Panc1 (cell line): ENCODE measurements around the gene PLEKHA7.

Experiments
- CTCF ChIP-seq: fragments of 450-650 bp; IDR thresholded peaks from 2 replicates; pipeline ENCODE4 v1.5.1; 2017; ENCODE audit warnings: mild to moderate bottlenecking
- POLR2AphosphoS5 ChIP-seq: IDR thresholded peaks from 2 replicates; pipeline ENCODE4 v1.6.1; 2012; ENCODE audit warnings: mild to moderate bottlenecking, low read depth, low read length, moderate library complexity
- SIN3A ChIP-seq: IDR thresholded peaks from 2 replicates; pipeline ENCODE4 v1.6.1; 2012; ENCODE audit warnings: low read depth, mild to moderate bottlenecking, low read length, moderate library complexity, borderline replicate concordance; ENCODE audit not compliant: insufficient read depth
- TCF7L2 ChIP-seq: IDR thresholded peaks from 2 replicates; pipeline ENCODE4 v1.6.1; 2011; ENCODE audit warnings: mild to moderate bottlenecking, low read depth, low read length, inconsistent platforms

GRCh38 chr11:16977136-16977993 lies 36.8 kb downstream of the PLEKHA7 start:
- no peak for TF ChIP-seq CTCF
- TF ChIP-seq POLR2AphosphoS5: no peak
- no peak for TF ChIP-seq SIN3A
- no peak for TF ChIP-seq TCF7L2
